Measurements from ENCODE around the gene SDK2. TPM values are rescaled to one million over a fixed set of nuclear protein-coding genes. Genes with fewer than 3 reads are reported as not detected.

SDK2 gene
- total and polyA plus RNA-seq, 9 of the 15 experiments (the other 6 are each of a cell fraction or from before 2014, with no cell fraction given): 0.04 TPM; not detected in 8

DNA sequence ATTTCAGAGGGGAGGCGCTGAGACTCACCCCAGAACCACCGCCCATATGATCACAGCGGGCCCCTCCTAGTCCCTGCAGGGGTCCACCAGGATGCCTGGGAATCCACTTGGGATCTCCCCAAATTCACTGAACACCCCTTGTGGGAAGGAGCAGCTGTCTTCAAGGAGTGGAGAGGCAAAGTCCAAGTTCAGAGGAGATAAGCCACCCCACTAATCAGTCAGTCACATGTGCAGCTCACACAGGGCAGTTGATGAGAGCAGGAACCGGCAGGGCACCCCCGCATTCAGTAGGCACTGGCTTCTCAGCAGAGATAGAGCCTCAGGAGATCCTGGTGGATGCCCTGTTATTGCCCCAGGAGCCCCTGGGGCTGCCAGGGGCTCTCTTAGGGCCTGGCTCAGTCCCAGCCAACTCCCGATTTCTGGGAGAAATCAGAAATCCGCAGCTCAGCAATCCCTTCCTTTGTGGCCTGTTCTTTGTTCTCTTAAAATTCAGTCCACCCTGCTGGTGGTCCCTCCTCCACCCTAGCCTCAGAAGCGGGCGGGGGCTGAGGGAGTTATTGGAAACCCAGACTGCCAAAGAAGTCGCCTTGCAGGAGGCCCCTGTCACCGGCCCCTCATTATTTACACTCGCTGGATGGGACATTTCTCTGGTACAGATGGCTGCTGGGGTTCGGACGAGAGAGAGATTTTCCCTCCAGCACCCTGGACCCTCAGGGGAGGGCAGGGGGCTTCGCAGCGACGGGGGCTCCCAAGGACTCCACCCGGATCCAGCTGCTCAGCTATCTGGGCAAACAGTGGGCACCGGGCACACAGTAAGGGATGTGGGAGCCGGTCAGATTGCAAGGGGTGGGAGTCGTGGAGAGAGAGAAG lies 334.3 kb downstream of the SDK2 start:
- peak in 2 of 4 experiments; percentile 60 to 85 for DNase-seq (ENCODE audit: extremely low read depth in 1 of 4, low spot score in 3 of 4)
- Histone ChIP-seq H3K27ac (ENCODE audit: extremely low read depth, low read depth, low read length) (peak overlapping the region; percentile 70), H3K9ac (ENCODE audit: insufficient read depth in 1 of 2, low read depth in 2 of 2, low read length in 2 of 2) (peak overlapping the region; percentile 69 to 94), H4K20me1 (replicated peaks; ENCODE audit: control insufficient read depth, insufficient read depth, low read length) (no peaks in the 10 kb centered on the region), H3K27me3 (ENCODE audit: control insufficient read depth in 2 of 2, insufficient read depth in 2 of 2, low read length in 2 of 2) (no peaks in the 10 kb centered on the region), H3K36me3 (ENCODE audit: control insufficient read depth, insufficient read depth, low read length) (peaks cover 8% of the 10 kb centered on the region; the same call in 1 of the 3 replicates), H3K79me2 (ENCODE audit: control insufficient read depth, insufficient read depth, low read length) (peaks cover 56% of the 10 kb centered on the region), H2AFZ (ENCODE audit: low read depth, low read length) (peak overlapping the region; percentile 92), H3K4me3 (peak overlapping the region; percentile 77), H3K9me1 (ENCODE audit: control insufficient read depth, insufficient read depth, low read length) (peaks cover 3% of the 10 kb centered on the region), H3K4me2 (ENCODE audit: insufficient read depth, low read length) (peak overlapping the region; percentile 81), H3K9me3 (replicated peaks; ENCODE audit: control insufficient read depth, insufficient read depth, low read depth, low read length) (no peaks in the 10 kb centered on the region), H3K4me1 (replicated peaks in 1 of 2; ENCODE audit: control insufficient read depth in 2 of 2, insufficient read depth in 2 of 2, low read length in 2 of 2) (peaks cover 39 to 68% of the 10 kb centered on the region in 2 experiments)
- in situ Hi-C loops (cut with MboI): no loop called here
- ATAC-seq: peak; percentile 22
- CTCF ChIA-PET (ENCODE audit: low intra/inter-chr PET ratio): interaction anchor here (0.6 to 2.6 kb wide), 2 partner anchors 9 to 60 kb away, joined by 4 to 14 read pairs; no protein-coding TSS in a partner anchor
- intact Hi-C loops (cut with micrococcal nuclease): loop anchor here (2.0 to 5.0 kb wide), 3 partner anchors 19 to 77 kb away; a partner anchor contains a TSS
- BruUV-seq (replicated peaks): TSS peak; percentile 67
- FAIRE-seq: peak; percentile 93
- 4% methylated on average over 21 of the region's 21 CpGs for WGBS (ENCODE audit: insufficient coverage, low coverage, missing lambda C conversion rate)
- POLR2A ChIA-PET: interaction anchor here (0.6 to 1.6 kb wide), 11 partner anchors 8 to 1764 kb away, joined by 3 to 8 read pairs (median 4); a partner anchor contains a TSS
- TF ChIP-seq MYNN (IDR thresholded peaks at IDR 0.05) (peak; percentile 85), MYNN (CRISPR knock-in tag; IDR thresholded peaks at IDR 0.05) (no peak), RB1 (IDR thresholded peaks at IDR 0.05; ENCODE audit: low read depth) (no peak), CHD2 (IDR thresholded peaks at IDR 0.05; ENCODE audit: low read depth, low read length) (no peak), RCOR1 (IDR thresholded peaks at IDR 0.05; ENCODE audit: borderline replicate concordance in 1 of 2, low read depth in 2 of 2, low read length in 2 of 2) (peak in 1 of 2 experiments; percentile 42; a peak in 2 of 4 replicates), IFI16 (CRISPR knock-in tag; IDR thresholded peaks at IDR 0.05) (no peak), PML (IDR thresholded peaks at IDR 0.05; ENCODE audit: low read length) (peak; percentile 47; the same call in 1 of the 2 replicates), ZBTB1 (CRISPR knock-in tag; IDR thresholded peaks at IDR 0.05; ENCODE audit: borderline replicate concordance, low read depth) (no peak), SRSF9 (IDR thresholded peaks at IDR 0.05; ENCODE audit: borderline replicate concordance, low read depth, low read length) (no peak), MTF1 (CRISPR knock-in tag; IDR thresholded peaks at IDR 0.05; ENCODE audit: borderline replicate concordance) (no peak), NCOR1 (IDR thresholded peaks at IDR 0.05) (peak; percentile 66), NCOA2 (IDR thresholded peaks at IDR 0.05; ENCODE audit: partially characterized antibody in 2 of 2) (no peak), CGGBP1 (CRISPR knock-in tag; IDR thresholded peaks at IDR 0.05) (no peak), PYGO2 (tag; IDR thresholded peaks at IDR 0.05) (no peak), CBFA2T2 (conservative IDR thresholded peaks at IDR 0.05) (peak; percentile 83), FOXA1 (IDR thresholded peaks at IDR 0.05; ENCODE audit: borderline replicate concordance) (no peak), HMGN3 (IDR thresholded peaks at IDR 0.05; ENCODE audit: borderline replicate concordance, extremely low read depth, insufficient read length, low read depth, low read length) (peak; percentile 62)

Measured in K562 (cell line).